ENCODE data around the gene CHD2. TPM values are rescaled to one million over a fixed set of nuclear protein-coding genes. Genes with fewer than 3 reads are reported as not detected.
A peak's percentile ranks its signal among the peaks of the same experiment; 100 is the strongest.

The CHD2 gene
- total RNA-seq, 1 donor from 2014 or later: 105 TPM

- FAIRE-seq: no peak
- peak overlapping the region; percentile 99 for H3K27ac ChIP-seq (ENCODE audit: low read depth, low read length)
- no peaks in the 10 kb centered on the region for H3K9me3 Mint-ChIP-seq (ENCODE audit: unreplicated experiment)
Observed at GRCh38 chr15:92906563-92907081, 6.5 kb downstream of the CHD2 start.

GRCh38 chr15:92907229-92907628 is 7.1 kb downstream of the CHD2 start:
- H3K27me3 ChIP-seq (ENCODE audit: insufficient read depth, low read length): no peaks in the 10 kb centered on the region
- peaks cover 15% of the 10 kb centered on the region for H3K36me3 Mint-ChIP-seq (ENCODE audit: low read depth, unreplicated experiment)
- peak overlapping the region; percentile 99 for H3K27ac ChIP-seq (ENCODE audit: low read depth, low read length)
- H3K9me3 ChIP-seq (ENCODE audit: insufficient read depth, low read depth, low read length): no peaks in the 10 kb centered on the region
- no peak for FAIRE-seq
- H3K4me1 ChIP-seq (ENCODE audit: insufficient read depth, low read length): peaks cover 59% of the 10 kb centered on the region
- peaks cover 98% of the 10 kb centered on the region for H3K79me2 ChIP-seq (ENCODE audit: insufficient read depth, low read length)
- H3K27me3 Mint-ChIP-seq (ENCODE audit: low read depth, unreplicated experiment): no peaks in the 10 kb centered on the region
- no peaks in the 10 kb centered on the region for H3K9me3 Mint-ChIP-seq (ENCODE audit: unreplicated experiment)
- peak overlapping the region; percentile 100 for H3K27ac Mint-ChIP-seq (ENCODE audit: unreplicated experiment)
- no peak for TF ChIP-seq CTCF (IDR thresholded peaks at IDR 0.05; ENCODE audit: insufficient read depth, low read depth, low read length)
- TF ChIP-seq EZH2 (IDR thresholded peaks at IDR 0.05; ENCODE audit: insufficient read depth, low read length): no peak
- peak overlapping the region; percentile 9 for H3K4me3 ChIP-seq (ENCODE audit: insufficient read depth, low read depth, low read length)
- H3K9ac ChIP-seq (ENCODE audit: low read length): peak overlapping the region; percentile 94
- H3K4me2 ChIP-seq (ENCODE audit: low read length): peak overlapping the region; percentile 91
- no peak overlapping the region for H2AFZ ChIP-seq (ENCODE audit: low read depth, low read length)
- peak overlapping the region; percentile 97 for H3K4me3 Mint-ChIP-seq (ENCODE audit: unreplicated experiment)
- peaks cover 11% of the 10 kb centered on the region for H3K36me3 ChIP-seq (ENCODE audit: insufficient read depth, low read length)
- peaks cover 45% of the 10 kb centered on the region for H4K20me1 ChIP-seq (ENCODE audit: insufficient read depth, low read length)
- DNase-seq (ENCODE audit: low read depth): peak; percentile 51
- peaks cover 64% of the 10 kb centered on the region for H3K4me1 Mint-ChIP-seq (ENCODE audit: low read depth, unreplicated experiment)

More at GRCh38 chr15:92906563-92907081, 6.5 kb downstream of the CHD2 start:
- peaks cover 59% of the 10 kb centered on the region for H3K4me1 ChIP-seq (ENCODE audit: insufficient read depth, low read length)
- peaks cover 39% of the 10 kb centered on the region for H4K20me1 ChIP-seq (ENCODE audit: insufficient read depth, low read length)
- peaks cover 98% of the 10 kb centered on the region for H3K79me2 ChIP-seq (ENCODE audit: insufficient read depth, low read length)
- H3K27me3 Mint-ChIP-seq (ENCODE audit: low read depth, unreplicated experiment): no peaks in the 10 kb centered on the region
- TF ChIP-seq EZH2 (IDR thresholded peaks at IDR 0.05; ENCODE audit: insufficient read depth, low read length) (no peak), CTCF (IDR thresholded peaks at IDR 0.05; ENCODE audit: insufficient read depth, low read depth, low read length) (no peak)
- H3K27me3 ChIP-seq (ENCODE audit: insufficient read depth, low read length): no peaks in the 10 kb centered on the region
- peak overlapping the region; percentile 91 for H3K4me2 ChIP-seq (ENCODE audit: low read length)
- peak overlapping the region; percentile 27 for H3K4me3 ChIP-seq (ENCODE audit: insufficient read depth, low read depth, low read length)
- peak overlapping the region; percentile 97 for H3K4me3 Mint-ChIP-seq (ENCODE audit: unreplicated experiment)
- H3K9me3 ChIP-seq (ENCODE audit: insufficient read depth, low read depth, low read length): no peaks in the 10 kb centered on the region
- H3K9ac ChIP-seq (ENCODE audit: low read length): peak overlapping the region; percentile 94
- peak overlapping the region; percentile 100 for H3K27ac Mint-ChIP-seq (ENCODE audit: unreplicated experiment)
- H2AFZ ChIP-seq (ENCODE audit: low read depth, low read length): no peak overlapping the region
- H3K36me3 ChIP-seq (ENCODE audit: insufficient read depth, low read length): peaks cover 5% of the 10 kb centered on the region
- H3K36me3 Mint-ChIP-seq (ENCODE audit: low read depth, unreplicated experiment): peaks cover 12% of the 10 kb centered on the region
- DNase-seq (ENCODE audit: low read depth): peak; percentile 67
- H3K4me1 Mint-ChIP-seq (ENCODE audit: low read depth, unreplicated experiment): peaks cover 58% of the 10 kb centered on the region

All from astrocyte (in vitro differentiated cells and primary cell).